HL-60 (cell line): ENCODE data around the gene MDGA2.

Source experiments
- CTCF ChIP-seq: IDR thresholded peaks from one replicate; pipeline ENCODE4 v1.5.1; 2011; ENCODE audit warnings: low read length, control low read depth, inconsistent platforms; ENCODE audit not compliant: insufficient read depth
- GABPA ChIP-seq: IDR thresholded peaks from 2 replicates; pipeline ENCODE4 v1.6.1; 2012; ENCODE audit warnings: low read depth
- POLR2AphosphoS5 ChIP-seq: IDR thresholded peaks from 2 replicates; pipeline ENCODE4 v1.6.1; 2012; ENCODE audit warnings: low read depth
- REST ChIP-seq: IDR thresholded peaks from 2 replicates; pipeline ENCODE4 v1.6.1; 2012; ENCODE audit warnings: low read depth; ENCODE audit not compliant: insufficient replicate concordance
- SPI1 ChIP-seq: IDR thresholded peaks from 2 replicates; pipeline ENCODE4 v1.6.1; 2012; ENCODE audit warnings: low read depth, mild to moderate bottlenecking, borderline replicate concordance

- TF ChIP-seq POLR2AphosphoS5 (no peak), CTCF (no peak), REST (no peak), SPI1 (no peak), GABPA (no peak)
These were observed 465.3 kb downstream of the MDGA2 start for GRCh38 chr14:47210099-47210498.
